Duodenal mucosa (tissue), 2 donors: ENCODE results near the gene ZNF746.

Source experiments
- H3K27ac ChIP-seq: one replicate; pipeline ENCODE4 v1.7.0; 2013; ENCODE audit warnings: low read depth, low read length
- H3K27me3 ChIP-seq, 2 donors: one replicate each; pipeline ENCODE4 v1.7.0; 2013; ENCODE audit warnings: low read length in 2 of 2, control low read depth in 1 of 2; ENCODE audit not compliant: insufficient read depth in 2 of 2, control insufficient read depth in 1 of 2
- H3K36me3 ChIP-seq, 2 donors: one replicate each; pipeline ENCODE4 v1.7.0; 2013; ENCODE audit warnings: low read length in 2 of 2, control low read depth in 1 of 2; ENCODE audit not compliant: insufficient read depth in 2 of 2, control insufficient read depth in 1 of 2
- H3K4me1 ChIP-seq, 2 donors: one replicate each; pipeline ENCODE4 v1.7.0; 2013; ENCODE audit warnings: low read length in 2 of 2, control low read depth in 1 of 2; ENCODE audit not compliant: insufficient read depth in 2 of 2, control insufficient read depth in 1 of 2
- H3K4me3 ChIP-seq, 2 donors: one replicate each; pipeline ENCODE4 v1.7.0; 2013; ENCODE audit warnings: low read length in 2 of 2, low read depth in 1 of 2
- H3K9ac ChIP-seq, 2 donors: one replicate each; pipeline ENCODE4 v1.7.0; 2013; ENCODE audit warnings: low read length in 2 of 2, low read depth in 1 of 2
- H3K9me3 ChIP-seq, 2 donors: one replicate each; pipeline ENCODE4 v1.7.0; 2013; ENCODE audit warnings: low read length in 2 of 2, control low read depth in 1 of 2; ENCODE audit not compliant: control insufficient read depth in 1 of 2

ZNF746 gene

DNA sequence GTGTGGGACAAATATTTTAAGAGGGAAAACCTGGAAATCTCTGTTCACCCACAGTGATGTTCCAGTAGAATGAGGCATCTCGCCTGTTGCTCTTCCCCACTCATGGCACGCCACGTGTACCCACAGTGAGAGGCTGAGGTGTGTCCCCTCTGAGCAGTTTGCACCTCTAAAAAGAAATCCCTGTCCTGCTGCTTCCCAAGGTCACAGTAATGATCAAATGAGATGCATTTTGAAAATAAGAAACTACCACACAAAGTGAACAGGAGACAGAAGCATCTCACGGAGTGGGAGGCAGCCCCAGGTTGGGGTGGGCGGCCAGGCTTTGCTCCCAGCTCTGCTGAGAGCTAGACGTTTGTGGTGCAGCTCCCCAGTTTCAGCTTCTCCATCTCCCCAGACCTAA lies 24.4 kb downstream of the ZNF746 start:
- Histone ChIP-seq H3K4me3 (no peak overlapping the region), H3K9me3 (no peaks in the 10 kb centered on the region), H3K27ac (no peak overlapping the region), H3K4me1 (no peaks in the 10 kb centered on the region), H3K9ac (no peak overlapping the region), H3K36me3 (peaks cover 26 to 61% of the 10 kb centered on the region in 2 donors), H3K27me3 (no peaks in the 10 kb centered on the region)

DNA sequence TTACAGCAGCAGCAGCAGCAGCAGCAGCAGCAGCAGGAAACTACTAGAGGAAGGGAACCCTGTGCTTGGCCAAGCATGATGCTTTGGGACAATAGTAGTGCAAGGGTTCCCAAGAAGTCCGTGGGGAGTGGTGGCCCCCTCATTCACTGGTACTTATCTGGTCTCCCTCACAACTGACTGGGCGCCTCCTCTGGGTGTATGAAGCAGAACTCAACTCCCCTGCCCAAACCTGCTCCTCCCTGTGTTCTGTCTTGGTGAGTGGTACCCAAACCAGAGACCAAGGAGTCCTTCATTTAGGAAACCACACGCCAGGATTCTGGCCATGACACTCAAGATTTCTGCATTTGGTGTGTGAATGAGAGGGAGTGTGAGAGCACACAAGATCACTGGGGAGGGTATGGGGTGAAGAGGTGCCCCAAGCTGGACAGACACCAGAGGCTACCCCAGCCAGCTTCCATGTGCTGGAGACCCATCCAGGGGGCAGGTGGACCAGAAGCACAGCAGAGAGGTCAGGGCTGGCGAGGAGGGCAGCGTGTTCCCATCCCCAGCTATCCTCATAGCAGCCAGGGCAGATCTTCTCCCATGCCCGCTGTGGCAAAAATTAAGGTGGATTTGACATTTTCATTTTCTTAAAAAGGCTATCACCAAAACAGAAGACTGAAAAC lies 26.2 kb downstream of the ZNF746 start:
- H3K27me3 ChIP-seq = no peaks in the 10 kb centered on the region
- H3K4me3 ChIP-seq = no peak overlapping the region
- no peak overlapping the region for H3K27ac ChIP-seq
- no peaks in the 10 kb centered on the region for H3K4me1 ChIP-seq
- no peak overlapping the region for H3K9ac ChIP-seq
- peaks cover 21 to 47% of the 10 kb centered on the region in 2 donors for H3K36me3 ChIP-seq
- H3K9me3 ChIP-seq = no peaks in the 10 kb centered on the region

DNA sequence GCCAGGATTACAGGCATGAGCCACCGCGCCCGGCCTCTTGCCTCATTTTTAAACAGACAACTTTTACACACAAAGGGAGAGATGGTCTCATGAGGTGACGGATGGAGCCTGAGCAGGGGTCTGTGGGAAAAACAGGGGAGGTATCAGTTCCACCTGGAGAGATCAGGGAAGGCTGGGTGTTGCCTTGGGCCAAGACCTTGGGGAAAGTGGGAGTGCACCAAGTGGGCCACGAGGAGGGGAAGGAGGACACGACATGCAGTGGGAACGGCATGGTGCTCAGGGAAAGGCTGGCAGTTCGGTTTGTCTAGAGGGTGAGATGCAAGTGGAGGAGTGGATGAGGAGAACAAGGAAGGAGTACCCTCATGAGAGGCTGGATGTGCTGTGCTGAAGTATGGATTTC lies 27.8 kb downstream of the ZNF746 start:
- peaks cover 0 to 5% of the 10 kb centered on the region in 2 donors for H3K27me3 ChIP-seq
- no peak overlapping the region for H3K27ac ChIP-seq
- H3K4me1 ChIP-seq = no peaks in the 10 kb centered on the region
- H3K9ac ChIP-seq = no peak overlapping the region
- H3K4me3 ChIP-seq = no peak overlapping the region
- H3K9me3 ChIP-seq = no peaks in the 10 kb centered on the region
- H3K36me3 ChIP-seq = peaks cover 16 to 33% of the 10 kb centered on the region in 2 donors

DNA sequence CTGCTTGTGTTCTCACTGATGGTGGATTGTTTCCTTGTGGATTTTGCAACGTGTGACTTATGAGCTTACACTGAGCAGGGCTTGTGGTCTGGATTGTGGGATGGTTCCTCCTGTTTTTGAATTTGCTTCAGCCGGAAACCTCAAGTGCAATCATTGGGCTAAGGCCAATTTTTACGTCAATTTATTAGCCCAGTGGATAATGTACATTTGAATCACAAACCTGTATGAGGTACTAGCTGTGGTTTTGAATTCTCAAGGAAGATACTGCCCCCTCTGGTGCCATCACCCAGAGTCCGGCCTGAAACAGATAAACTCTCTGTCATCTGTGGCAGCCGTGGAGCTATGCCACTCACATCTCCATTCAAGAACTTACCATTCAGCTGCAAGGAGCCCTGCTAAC lies 29.4 kb downstream of the ZNF746 start:
- peaks cover 4 to 21% of the 10 kb centered on the region in 2 donors for H3K36me3 ChIP-seq
- peaks cover 0 to 6% of the 10 kb centered on the region in 2 donors for H3K27me3 ChIP-seq
- no peak overlapping the region for H3K4me3 ChIP-seq
- no peak overlapping the region for H3K27ac ChIP-seq
- no peaks in the 10 kb centered on the region for H3K4me1 ChIP-seq
- H3K9ac ChIP-seq = no peak overlapping the region
- no peaks in the 10 kb centered on the region for H3K9me3 ChIP-seq

DNA sequence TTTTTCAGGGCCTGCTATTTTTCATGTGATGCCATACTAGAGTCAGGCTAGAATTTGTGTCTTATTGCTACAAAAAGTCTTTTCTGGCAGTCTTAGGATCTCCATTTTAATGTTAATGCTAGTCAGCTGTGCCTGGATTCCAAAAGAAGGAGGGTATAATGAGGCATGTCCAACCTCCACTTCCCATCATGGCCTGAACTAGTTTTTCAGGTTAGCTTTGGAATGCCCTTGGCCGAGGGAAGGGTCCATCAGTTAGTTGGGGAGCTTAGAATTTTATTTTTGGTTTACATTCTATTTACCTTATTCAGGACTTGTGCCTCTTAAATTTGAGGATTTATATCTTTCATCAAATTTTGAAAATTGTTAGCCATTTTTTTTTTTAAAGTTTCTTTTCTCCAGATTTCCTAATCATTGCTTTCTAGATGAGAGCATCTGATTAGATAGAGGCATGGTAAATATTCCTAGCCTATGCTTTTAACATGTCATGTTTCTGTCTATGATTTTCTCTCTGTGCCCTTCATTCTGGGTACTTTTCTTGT lies 30.2 kb downstream of the ZNF746 start:
- H3K27ac ChIP-seq = no peak overlapping the region
- peaks cover 1 to 6% of the 10 kb centered on the region in 2 donors for H3K27me3 ChIP-seq
- H3K9me3 ChIP-seq = no peaks in the 10 kb centered on the region
- no peak overlapping the region for H3K4me3 ChIP-seq
- H3K36me3 ChIP-seq = peaks cover 0 to 14% of the 10 kb centered on the region in 2 donors
- H3K9ac ChIP-seq = no peak overlapping the region
- no peaks in the 10 kb centered on the region for H3K4me1 ChIP-seq

DNA sequence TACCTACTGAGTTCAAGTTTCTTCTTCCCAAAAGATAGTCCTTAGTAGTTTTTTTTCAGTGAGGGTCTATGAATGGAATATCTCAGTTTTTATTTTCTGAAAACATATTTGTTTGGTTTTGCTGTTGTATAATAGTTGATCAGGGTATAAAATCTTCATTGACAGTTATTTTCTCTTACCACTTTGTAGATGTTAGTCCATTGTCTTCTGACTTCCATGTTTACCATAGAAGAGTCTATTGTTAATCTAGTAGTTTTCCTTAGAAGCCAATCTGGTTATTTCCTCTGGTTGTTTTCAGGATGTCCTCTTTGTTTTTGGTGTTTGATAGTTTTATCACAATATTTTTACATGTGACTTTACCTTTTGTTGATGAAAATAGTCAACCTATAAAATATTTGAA lies 31.2 kb downstream of the ZNF746 start:
- Histone ChIP-seq H3K27me3 (peaks cover 6 to 8% of the 10 kb centered on the region in 2 donors), H3K4me1 (no peaks in the 10 kb centered on the region), H3K9me3 (no peaks in the 10 kb centered on the region), H3K9ac (no peak overlapping the region), H3K4me3 (no peak overlapping the region), H3K27ac (no peak overlapping the region), H3K36me3 (peaks cover 0 to 8% of the 10 kb centered on the region in 2 donors)

DNA sequence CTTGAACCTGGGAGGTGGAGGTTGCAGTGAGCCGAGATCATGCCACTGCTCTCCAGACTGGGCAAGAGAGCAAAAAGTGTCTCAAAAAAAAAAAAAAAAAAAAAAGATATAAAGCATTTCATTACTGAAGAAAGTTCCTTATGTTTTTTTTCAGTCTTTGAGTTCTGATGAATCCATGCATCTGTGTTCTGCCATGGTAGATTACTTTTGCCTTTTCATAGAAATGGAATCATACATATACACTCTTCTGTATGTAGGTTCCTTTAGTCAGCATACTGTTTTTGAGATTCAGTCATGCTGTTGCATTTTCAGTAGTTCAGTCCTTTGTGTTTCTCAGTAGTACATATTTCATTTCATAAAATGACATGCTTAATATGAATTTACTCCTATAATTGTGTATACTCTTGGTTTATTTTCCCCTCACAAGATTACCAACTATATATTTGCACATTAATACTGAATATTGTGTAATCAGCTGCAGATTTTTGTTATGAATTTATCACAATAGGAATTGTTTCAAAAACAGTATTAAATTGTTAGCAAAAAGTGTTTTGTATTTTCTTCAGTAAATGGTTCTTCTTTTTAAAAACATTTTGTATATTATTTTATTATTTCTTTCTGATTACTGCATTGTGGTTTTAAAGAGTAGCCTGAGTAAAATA lies 34.0 kb downstream of the ZNF746 start:
- H3K27me3 ChIP-seq = peaks cover 6 to 8% of the 10 kb centered on the region in 2 donors
- no peak overlapping the region for H3K27ac ChIP-seq
- peaks cover 8 to 11% of the 10 kb centered on the region in 2 donors for H3K4me1 ChIP-seq
- H3K4me3 ChIP-seq = no peak overlapping the region
- no peaks in the 10 kb centered on the region for H3K36me3 ChIP-seq
- no peaks in the 10 kb centered on the region for H3K9me3 ChIP-seq
- no peak overlapping the region for H3K9ac ChIP-seq

DNA sequence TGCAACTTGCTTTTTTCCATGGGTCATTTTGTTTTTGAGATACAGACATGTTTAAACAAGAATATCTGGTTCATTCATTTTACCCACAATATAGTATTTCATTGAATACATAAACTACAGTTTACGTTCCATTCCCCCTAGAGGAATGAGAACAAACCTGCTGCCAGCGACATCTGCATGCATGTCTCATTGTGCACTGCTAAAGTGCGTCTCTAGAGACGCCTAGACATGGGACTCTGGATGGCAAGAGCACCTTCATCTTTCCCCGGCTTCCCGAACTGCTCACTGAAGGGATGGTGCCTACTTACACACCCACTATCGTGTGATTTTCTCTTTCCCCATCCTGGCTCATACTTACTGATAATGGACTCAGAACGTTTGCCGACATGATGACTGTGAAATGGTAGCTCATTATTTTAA lies 35.5 kb downstream of the ZNF746 start:
- H3K9me3 ChIP-seq = no peaks in the 10 kb centered on the region
- H3K27me3 ChIP-seq = peaks cover 6 to 8% of the 10 kb centered on the region in 2 donors
- peaks cover 8 to 15% of the 10 kb centered on the region in 2 donors for H3K4me1 ChIP-seq
- no peak overlapping the region for H3K4me3 ChIP-seq
- no peaks in the 10 kb centered on the region for H3K36me3 ChIP-seq
- no peak overlapping the region for H3K9ac ChIP-seq
- no peak overlapping the region for H3K27ac ChIP-seq

DNA sequence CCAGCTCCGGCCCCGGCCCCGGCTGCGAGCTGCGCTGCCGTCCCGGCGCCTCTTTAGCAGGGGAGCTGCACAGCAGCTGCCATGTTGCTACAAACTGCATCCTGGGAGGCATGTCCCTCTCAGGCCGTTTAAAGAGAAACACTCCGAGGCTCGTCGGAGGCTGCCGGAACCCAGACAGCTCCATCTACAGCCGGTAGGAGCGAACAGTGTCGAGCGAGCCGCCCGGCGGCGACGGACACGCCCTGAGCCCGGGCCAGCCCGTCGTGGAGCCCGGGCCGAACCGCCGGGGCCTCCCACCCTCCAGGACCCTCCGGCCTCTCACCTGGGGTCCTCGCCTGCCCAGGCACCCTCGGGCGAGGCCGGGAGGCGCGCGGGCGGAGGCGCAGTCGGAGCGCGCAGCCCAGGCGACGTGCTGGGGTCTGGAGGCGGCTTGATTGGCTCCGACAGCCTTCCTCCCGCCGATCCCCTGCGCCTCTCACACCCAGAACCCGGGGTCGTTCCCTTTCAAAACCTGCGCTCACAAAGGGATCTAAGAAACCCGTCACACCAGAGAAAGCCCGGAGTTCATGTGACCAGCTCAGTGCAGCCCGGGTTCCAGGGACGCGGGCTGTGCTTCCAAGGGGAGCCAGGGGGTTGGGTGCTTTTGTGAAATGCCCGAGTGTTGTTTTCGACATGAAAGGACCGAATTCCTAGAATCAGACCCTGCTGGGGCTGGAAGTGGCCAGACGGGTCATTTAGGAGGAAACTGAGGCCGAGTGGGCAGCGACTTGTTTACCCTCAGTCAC lies 36.9 kb downstream of the ZNF746 start, which contains the start of gene ZNF777:
Gene ZNF777, minus strand, starts transcription at position 570 of the 785 bp plus-strand sequence. CDS start 5,040 bp downstream, outside the sequence.
- Histone ChIP-seq H3K36me3 (peaks cover under 1 to 11% of the 10 kb centered on the region in 2 donors), H3K9ac (peak within 1 kb of the TSS; percentile 67 to 69), H3K27me3 (peaks cover 6 to 8% of the 10 kb centered on the region in 2 donors), H3K27ac (peak within 1 kb of the TSS; percentile 15), H3K9me3 (no peaks in the 10 kb centered on the region), H3K4me3 (peak within 1 kb of the TSS; percentile 68 to 80), H3K4me1 (peaks cover 8 to 15% of the 10 kb centered on the region in 2 donors)
